Activated B cell treated with CpG ODN at 0.5 μM for 24 hours (primary cell): ENCODE data around the gene FGF1. TPM values are rescaled to one million over a fixed set of nuclear protein-coding genes. Genes with fewer than 3 reads are reported as not detected.

Experiments used
- ATAC-seq: fragments of 200-7000 bp; cut with Tn5 transposase; one replicate; pipeline ENCODE4 v1.10.0; 2021; ENCODE audit warnings: low read depth, mild to moderate bottlenecking, moderate library complexity
- CTCF ChIA-PET: fragments of 350-600 bp; sonication (Branson Sonifier 250); formaldehyde crosslinking; loops from one replicate; lab custom pipeline; 2021; ENCODE audit warnings: antibody characterized with exemption; lab: Charles Lee
- POLR2A ChIA-PET: fragments of 350-600 bp; sonication (Branson Sonifier 250); formaldehyde crosslinking; loops from one replicate; lab custom pipeline; 2021; ENCODE audit warnings: antibody characterized with exemption; lab: Charles Lee
- DNase-seq: peaks from one replicate; pipeline ENCODE4 v3.0.0; 2022
- H3K27ac Mint-ChIP-seq: one replicate; pipeline ENCODE4 v1.8.0; 2020; ENCODE audit warnings: mixed read lengths
- H3K27me3 Mint-ChIP-seq: one replicate; pipeline ENCODE4 v1.8.0; 2021; ENCODE audit warnings: mixed read lengths
- H3K36me3 Mint-ChIP-seq: one replicate; pipeline ENCODE4 v1.8.0; 2021; ENCODE audit warnings: low read depth, mixed read lengths
- H3K4me1 Mint-ChIP-seq: one replicate; pipeline ENCODE4 v1.8.0; 2021; ENCODE audit warnings: mixed read lengths
- H3K4me3 Mint-ChIP-seq: one replicate; pipeline ENCODE4 v1.8.0; 2020; ENCODE audit warnings: mild to moderate bottlenecking, mixed read lengths
- H3K9me3 Mint-ChIP-seq: one replicate; pipeline ENCODE4 v1.8.0; 2020; ENCODE audit warnings: mixed read lengths
- intact Hi-C: fragments of 100-400 bp; cut with micrococcal nuclease; formaldehyde crosslinking; loops from one replicate; pipeline ENCODE4 v1.15.1; 2024
- total RNA-seq: library from RNA; stranded (reverse); gene quantifications from 2 replicates; pipeline ENCODE4 v1.2.3, GENCODE V29; 2022
- TF ChIP-seq, protein P1 (sequence below): fragments of 200-600 bp; IDR thresholded peaks from one replicate; pipeline ENCODE4 v1.8.0; 2022; ENCODE audit warnings: antibody characterized with exemption, mild to moderate bottlenecking

FGF1 gene
- total RNA-seq, 1 donor from 2014 or later = not detected

DNA sequence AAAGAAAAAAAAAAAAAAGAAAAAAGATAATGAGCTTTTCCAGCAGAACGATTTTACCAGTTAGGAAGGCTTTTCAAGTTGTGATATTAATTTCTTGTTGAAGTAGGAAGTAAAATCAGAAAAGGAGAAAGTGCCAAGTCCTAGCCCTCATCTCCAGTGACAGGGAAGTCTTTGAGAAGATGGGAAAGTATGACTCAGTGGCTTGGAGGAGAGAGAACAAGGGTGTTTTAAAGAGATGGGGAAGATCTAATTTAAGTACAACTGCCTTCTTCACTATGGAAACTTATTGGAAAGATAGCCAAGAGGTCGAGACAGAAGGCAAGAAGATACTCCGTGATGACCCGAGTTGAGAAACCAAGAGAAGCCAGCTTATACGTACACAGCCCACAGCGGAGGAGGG is 22.6 kb downstream of the FGF1 start:
- H3K4me1 Mint-ChIP-seq = no peaks in the 10 kb centered on the region
- H3K27ac Mint-ChIP-seq = no peak overlapping the region
- no peak overlapping the region for H3K4me3 Mint-ChIP-seq
- DNase-seq (no peak), ATAC-seq (no peak)
- TF ChIP-seq, protein P1, sequence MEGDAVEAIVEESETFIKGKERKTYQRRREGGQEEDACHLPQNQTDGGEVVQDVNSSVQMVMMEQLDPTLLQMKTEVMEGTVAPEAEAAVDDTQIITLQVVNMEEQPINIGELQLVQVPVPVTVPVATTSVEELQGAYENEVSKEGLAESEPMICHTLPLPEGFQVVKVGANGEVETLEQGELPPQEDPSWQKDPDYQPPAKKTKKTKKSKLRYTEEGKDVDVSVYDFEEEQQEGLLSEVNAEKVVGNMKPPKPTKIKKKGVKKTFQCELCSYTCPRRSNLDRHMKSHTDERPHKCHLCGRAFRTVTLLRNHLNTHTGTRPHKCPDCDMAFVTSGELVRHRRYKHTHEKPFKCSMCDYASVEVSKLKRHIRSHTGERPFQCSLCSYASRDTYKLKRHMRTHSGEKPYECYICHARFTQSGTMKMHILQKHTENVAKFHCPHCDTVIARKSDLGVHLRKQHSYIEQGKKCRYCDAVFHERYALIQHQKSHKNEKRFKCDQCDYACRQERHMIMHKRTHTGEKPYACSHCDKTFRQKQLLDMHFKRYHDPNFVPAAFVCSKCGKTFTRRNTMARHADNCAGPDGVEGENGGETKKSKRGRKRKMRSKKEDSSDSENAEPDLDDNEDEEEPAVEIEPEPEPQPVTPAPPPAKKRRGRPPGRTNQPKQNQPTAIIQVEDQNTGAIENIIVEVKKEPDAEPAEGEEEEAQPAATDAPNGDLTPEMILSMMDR = no peak
- peaks cover 4% of the 10 kb centered on the region for H3K9me3 Mint-ChIP-seq
- intact Hi-C loops = no loop called here
- POLR2A ChIA-PET = no interaction called here
- peaks cover 10% of the 10 kb centered on the region for H3K27me3 Mint-ChIP-seq
- H3K36me3 Mint-ChIP-seq = no peaks in the 10 kb centered on the region
- CTCF ChIA-PET = no interaction called here

DNA sequence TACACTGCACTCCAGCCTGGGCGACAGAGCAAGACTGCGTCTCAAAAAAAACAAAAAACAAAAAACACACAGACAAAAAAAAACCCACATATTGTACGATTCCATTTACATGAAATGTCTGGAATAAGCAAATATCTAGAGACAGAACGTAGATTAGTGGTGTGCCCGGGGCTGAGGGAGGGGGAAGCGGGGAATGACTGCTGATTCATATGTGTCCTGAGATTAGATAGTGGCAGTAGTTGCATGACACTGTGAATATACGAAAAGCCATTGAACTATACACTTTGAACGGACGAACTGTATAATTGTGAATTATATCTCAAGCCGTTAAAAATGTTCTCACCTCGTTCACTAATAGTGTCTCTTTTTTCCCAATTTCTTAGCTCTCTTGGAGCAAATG is 23.9 kb downstream of the FGF1 start:
- H3K9me3 Mint-ChIP-seq = peaks cover 4% of the 10 kb centered on the region
- DNase-seq (no peak), ATAC-seq (no peak)
- no peak overlapping the region for H3K27ac Mint-ChIP-seq
- TF ChIP-seq, protein P1 = no peak
- POLR2A ChIA-PET = no interaction called here
- intact Hi-C loops = no loop called here
- no peak overlapping the region for H3K4me3 Mint-ChIP-seq
- CTCF ChIA-PET = no interaction called here
- H3K36me3 Mint-ChIP-seq = no peaks in the 10 kb centered on the region
- H3K27me3 Mint-ChIP-seq = peaks cover 12% of the 10 kb centered on the region
- no peaks in the 10 kb centered on the region for H3K4me1 Mint-ChIP-seq

DNA sequence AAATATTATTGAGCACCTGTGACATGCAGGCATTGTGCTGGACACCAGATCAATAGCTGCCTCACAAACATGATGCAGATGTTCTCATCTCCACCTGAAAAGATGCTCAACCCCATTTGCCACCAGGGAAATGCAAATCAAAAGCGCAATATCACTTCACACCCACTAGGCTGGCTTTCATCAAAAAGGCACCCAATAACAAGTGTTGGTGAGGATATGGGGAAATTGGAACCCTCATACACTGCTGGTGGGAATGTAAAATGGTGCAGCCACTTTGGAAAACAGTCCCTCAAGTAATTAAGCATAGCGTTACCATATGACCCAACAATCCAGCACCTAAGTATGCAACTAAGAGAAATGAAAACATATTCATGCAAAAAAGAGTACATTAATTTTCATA is 24.7 kb downstream of the FGF1 start:
- H3K27ac Mint-ChIP-seq = no peak overlapping the region
- peaks cover 4% of the 10 kb centered on the region for H3K9me3 Mint-ChIP-seq
- H3K4me1 Mint-ChIP-seq = no peaks in the 10 kb centered on the region
- ChIA-PET CTCF (interaction anchor here (1.8 kb wide), 1 partner anchor 10 kb away, joined by 5 read pairs; no protein-coding TSS in a partner anchor), POLR2A (no interaction called here)
- no peaks in the 10 kb centered on the region for H3K36me3 Mint-ChIP-seq
- DNase-seq (no peak), ATAC-seq (no peak)
- TF ChIP-seq, protein P1 = no peak
- intact Hi-C loops = no loop called here
- H3K27me3 Mint-ChIP-seq = peaks cover 12% of the 10 kb centered on the region
- no peak overlapping the region for H3K4me3 Mint-ChIP-seq

DNA sequence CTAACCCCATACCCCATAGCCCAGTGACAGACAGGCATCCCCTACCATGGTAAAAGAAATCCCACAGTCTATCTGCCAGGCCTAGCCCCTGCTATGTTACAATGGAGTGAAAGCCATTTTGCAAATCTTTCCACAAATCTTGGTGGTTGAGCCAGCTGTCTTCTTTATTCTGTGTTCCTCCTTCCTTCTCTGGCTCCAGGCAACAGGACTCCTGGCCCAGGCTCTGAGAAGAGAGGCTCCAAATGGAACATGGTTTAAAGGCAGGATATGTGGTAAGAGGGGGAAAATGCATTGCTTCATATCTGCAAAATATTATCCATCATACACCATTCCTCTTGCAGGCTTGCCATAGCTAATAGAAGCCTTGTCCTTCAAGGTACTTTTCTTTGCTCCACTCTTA is 25.2 kb downstream of the FGF1 start:
- Mint-ChIP-seq H3K4me3 (no peak overlapping the region), H3K27me3 (peaks cover 13% of the 10 kb centered on the region), H3K27ac (no peak overlapping the region), H3K9me3 (peaks cover 4% of the 10 kb centered on the region), H3K36me3 (no peaks in the 10 kb centered on the region), H3K4me1 (no peaks in the 10 kb centered on the region)
- ChIA-PET CTCF (interaction anchor here (1.8 kb wide), 1 partner anchor 10 kb away, joined by 5 read pairs; no protein-coding TSS in a partner anchor), POLR2A (no interaction called here)
- TF ChIP-seq, protein P1 = no peak
- ATAC-seq (no peak), DNase-seq (no peak)
- intact Hi-C loops = no loop called here

DNA sequence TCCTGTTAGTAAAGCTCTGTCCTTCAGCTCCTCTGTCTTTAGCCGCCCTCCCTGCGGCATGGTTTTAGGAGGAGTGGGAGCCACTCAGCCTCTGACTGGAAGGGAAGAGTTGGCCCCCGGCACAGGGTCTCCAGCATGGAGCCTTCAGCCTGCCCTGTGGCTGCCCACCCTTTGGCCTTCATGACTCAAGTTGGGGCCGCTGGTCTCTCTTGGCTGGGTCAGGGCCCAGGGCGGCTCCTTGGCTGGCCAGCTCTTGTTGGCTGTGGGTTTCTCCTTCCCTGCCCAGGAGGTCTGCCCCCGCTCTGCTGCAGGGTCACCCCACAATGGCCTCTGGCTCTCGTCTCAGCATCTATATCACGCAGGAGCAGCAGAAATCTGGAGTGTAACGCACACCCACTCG is 25.7 kb downstream of the FGF1 start:
- Mint-ChIP-seq H3K27ac (no peak overlapping the region), H3K4me1 (no peaks in the 10 kb centered on the region), H3K9me3 (peaks cover 4% of the 10 kb centered on the region), H3K4me3 (no peak overlapping the region), H3K36me3 (no peaks in the 10 kb centered on the region), H3K27me3 (peaks cover 18% of the 10 kb centered on the region)
- TF ChIP-seq, protein P1 = no peak
- ATAC-seq (no peak), DNase-seq (no peak)
- POLR2A ChIA-PET = no interaction called here
- CTCF ChIA-PET = interaction anchor here (1.8 kb wide), 1 partner anchor 11 kb away, joined by 5 read pairs; no protein-coding TSS in a partner anchor
- intact Hi-C loops = no loop called here
